HEK293 (cell line): ENCODE data around the gene EXD3.

Experiments used
- BCL11A ChIP-seq: fragments of 450-650 bp; formaldehyde crosslinking; IDR thresholded peaks from 2 replicates; pipeline ENCODE4 v1.5.1; 2016; ENCODE audit warnings: low read depth, missing biosample characterization, missing genetic modification characterization
- ELK4 ChIP-seq: IDR thresholded peaks from 2 replicates; pipeline ENCODE4 v1.6.1; 2011; ENCODE audit warnings: mild to moderate bottlenecking, low read depth, low read length, borderline replicate concordance
- GFI1B ChIP-seq: fragments of 450-650 bp; formaldehyde crosslinking; IDR thresholded peaks from 2 replicates; pipeline ENCODE4 v1.5.1; 2016; ENCODE audit warnings: missing biosample characterization, missing genetic modification characterization
- GLI4 ChIP-seq: fragments of 450-650 bp; formaldehyde crosslinking; IDR thresholded peaks from 2 replicates; pipeline ENCODE4 v1.5.1; 2016; ENCODE audit warnings: missing biosample characterization, missing genetic modification characterization
- HOXC10 ChIP-seq: sonication (generic); formaldehyde crosslinking; IDR thresholded peaks from 2 replicates; pipeline ENCODE4 v1.8.1; 2023; ENCODE audit warnings: mild to moderate bottlenecking, missing genetic modification reagents
- HOXD13 ChIP-seq: sonication (generic); formaldehyde crosslinking; IDR thresholded peaks from 2 replicates; pipeline ENCODE4 v1.8.0; 2022; ENCODE audit warnings: missing genetic modification reagents, borderline replicate concordance
- KLF10 ChIP-seq: fragments of 450-650 bp; IDR thresholded peaks from 2 replicates; pipeline ENCODE4 v1.5.1; 2018; ENCODE audit warnings: missing biosample characterization, mild to moderate bottlenecking, missing genetic modification characterization
- PRDM6 ChIP-seq: fragments of 450-650 bp; formaldehyde crosslinking; IDR thresholded peaks from 2 replicates; pipeline ENCODE4 v1.5.1; 2017; ENCODE audit warnings: missing biosample characterization, missing genetic modification characterization
- TCF7L2 ChIP-seq: IDR thresholded peaks from 2 replicates; pipeline ENCODE4 v1.6.1; 2011; ENCODE audit warnings: low read depth, mild to moderate bottlenecking, inconsistent platforms, low read length, moderate library complexity, borderline replicate concordance
- YY2 ChIP-seq: fragments of 450-650 bp; formaldehyde crosslinking; IDR thresholded peaks from 2 replicates; pipeline ENCODE4 v1.5.1; 2016; ENCODE audit warnings: missing biosample characterization, missing genetic modification characterization
- ZBTB17 ChIP-seq: fragments of 450-650 bp; formaldehyde crosslinking; IDR thresholded peaks from 2 replicates; pipeline ENCODE4 v1.5.1; 2016; ENCODE audit warnings: missing biosample characterization, missing genetic modification characterization
- ZFP69B ChIP-seq: fragments of 450-650 bp; formaldehyde crosslinking; IDR thresholded peaks from 2 replicates; pipeline ENCODE4 v1.5.1; 2016; ENCODE audit warnings: missing biosample characterization, missing genetic modification characterization
- ZNF10 ChIP-seq: fragments of 450-650 bp; formaldehyde crosslinking; IDR thresholded peaks from 2 replicates; pipeline ENCODE4 v1.5.1; 2017; ENCODE audit warnings: missing biosample characterization, missing genetic modification characterization
- ZNF138 ChIP-seq: fragments of 450-650 bp; formaldehyde crosslinking; IDR thresholded peaks from 2 replicates; pipeline ENCODE4 v1.5.1; 2016; ENCODE audit warnings: missing biosample characterization, missing genetic modification characterization, borderline replicate concordance
- ZNF155 ChIP-seq: fragments of 450-650 bp; formaldehyde crosslinking; IDR thresholded peaks from 2 replicates; pipeline ENCODE4 v1.5.1; 2016; ENCODE audit warnings: missing biosample characterization, missing genetic modification characterization
- ZNF157 ChIP-seq: fragments of 450-650 bp; formaldehyde crosslinking; IDR thresholded peaks from 2 replicates; pipeline ENCODE4 v1.5.1; 2016; ENCODE audit warnings: missing biosample characterization, missing genetic modification characterization
- ZNF221 ChIP-seq: fragments of 450-650 bp; formaldehyde crosslinking; IDR thresholded peaks from 2 replicates; pipeline ENCODE4 v1.5.1; 2017; ENCODE audit warnings: missing biosample characterization, missing genetic modification characterization, borderline replicate concordance
- ZNF223 ChIP-seq: fragments of 450-650 bp; formaldehyde crosslinking; IDR thresholded peaks from 2 replicates; pipeline ENCODE4 v1.5.1; 2016; ENCODE audit warnings: missing biosample characterization, missing genetic modification characterization
- ZNF302 ChIP-seq: fragments of 450-650 bp; formaldehyde crosslinking; IDR thresholded peaks from 2 replicates; pipeline ENCODE4 v1.5.1; 2016; ENCODE audit warnings: missing biosample characterization, missing genetic modification characterization, low read depth
- ZNF394 ChIP-seq: fragments of 450-650 bp; formaldehyde crosslinking; IDR thresholded peaks from 2 replicates; pipeline ENCODE4 v1.5.1; 2016; ENCODE audit warnings: missing biosample characterization, missing genetic modification characterization, mild to moderate bottlenecking, moderate library complexity, borderline replicate concordance
- ZNF777 ChIP-seq: fragments of 450-650 bp; formaldehyde crosslinking; IDR thresholded peaks from 2 replicates; pipeline ENCODE4 v1.5.1; 2017; ENCODE audit warnings: missing biosample characterization, missing genetic modification characterization, borderline replicate concordance
- ZSCAN16 ChIP-seq: fragments of 450-650 bp; formaldehyde crosslinking; IDR thresholded peaks from 2 replicates; pipeline ENCODE4 v1.5.1; 2016; ENCODE audit warnings: missing biosample characterization, missing genetic modification characterization
- TF ChIP-seq, protein P1 (sequence below): fragments of 450-650 bp; formaldehyde crosslinking; IDR thresholded peaks from 2 replicates; pipeline ENCODE4 v1.5.1; 2016; ENCODE audit warnings: missing biosample characterization, missing genetic modification characterization
- TF ChIP-seq, protein P2 (sequence below): fragments of 450-650 bp; formaldehyde crosslinking; conservative IDR thresholded peaks from 2 replicates; pipeline ENCODE4 v1.5.1; 2016; ENCODE audit warnings: low read depth, missing biosample characterization, missing genetic modification characterization
- TF ChIP-seq, protein P3 (sequence below): fragments of 450-650 bp; formaldehyde crosslinking; IDR thresholded peaks from 2 replicates; pipeline ENCODE4 v1.5.1; 2016; ENCODE audit warnings: missing biosample characterization, missing genetic modification characterization
- TF ChIP-seq, protein P4 (sequence below): fragments of 450-650 bp; formaldehyde crosslinking; IDR thresholded peaks from 2 replicates; pipeline ENCODE4 v1.5.1; 2016; ENCODE audit warnings: missing biosample characterization, missing genetic modification characterization

The EXD3 gene

DNA sequence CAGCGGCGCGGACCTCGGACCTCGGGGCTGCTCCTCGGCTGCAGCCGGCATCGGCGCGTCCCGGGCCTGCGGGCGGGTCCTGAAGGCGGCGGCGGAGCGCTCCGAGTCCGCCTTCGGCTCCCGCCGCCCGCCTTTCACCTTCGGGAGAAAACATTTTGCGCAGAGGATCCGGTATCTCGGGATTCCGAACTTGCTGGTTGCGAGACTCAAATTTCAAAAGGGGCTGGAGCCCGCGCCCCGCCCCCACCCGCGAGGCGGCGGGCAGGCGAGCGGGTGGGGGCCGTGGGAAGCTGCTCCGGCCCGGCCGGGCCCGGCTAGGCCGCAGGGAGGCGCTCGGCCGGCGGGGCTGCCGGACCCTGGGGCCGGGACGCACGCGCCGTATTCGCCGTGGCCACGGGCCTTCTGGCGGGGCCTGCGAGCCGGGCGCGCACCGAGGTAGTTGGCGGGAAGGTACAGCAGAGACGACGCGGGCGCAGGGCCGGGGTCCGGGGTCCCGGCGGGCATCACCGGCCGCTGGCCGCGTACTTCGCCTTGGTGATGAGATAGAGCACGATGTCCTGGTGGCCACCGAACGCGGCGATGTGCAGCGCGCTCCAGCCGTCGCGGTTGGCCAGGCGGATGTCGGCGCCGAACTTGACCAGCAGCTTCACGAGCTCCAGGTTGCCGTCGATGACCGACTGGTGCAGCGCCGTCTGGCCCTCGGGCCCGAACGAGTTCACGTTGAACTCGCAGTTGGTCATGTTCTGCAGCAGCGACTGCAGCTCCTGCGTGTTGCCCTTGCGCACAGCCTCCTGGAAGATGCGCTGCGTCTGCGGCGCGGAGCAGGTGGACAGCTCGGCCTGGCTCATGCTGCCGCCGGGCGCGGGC, 121.6 kb downstream of the EXD3 start (continued):
- no peak for TF ChIP-seq ZNF138 (tag by site-specific recombination)
- TF ChIP-seq ZNF394 (tag by site-specific recombination), result no peak
- TF ChIP-seq BCL11A (tag by site-specific recombination), result peak; percentile 69; the same call in 1 of the 2 replicates
- TF ChIP-seq HOXC10, result 0 out of 2 replicates have a peak, but pooled peaks have one; percentile 72
- no peak for TF ChIP-seq PRDM6 (tag by site-specific recombination)
- peak; percentile 83 for TF ChIP-seq ZBTB17 (tag by site-specific recombination)
- TF ChIP-seq ZNF221 (tag by site-specific recombination), result no peak
- no peak for TF ChIP-seq ZNF10
- TF ChIP-seq, protein P1, sequence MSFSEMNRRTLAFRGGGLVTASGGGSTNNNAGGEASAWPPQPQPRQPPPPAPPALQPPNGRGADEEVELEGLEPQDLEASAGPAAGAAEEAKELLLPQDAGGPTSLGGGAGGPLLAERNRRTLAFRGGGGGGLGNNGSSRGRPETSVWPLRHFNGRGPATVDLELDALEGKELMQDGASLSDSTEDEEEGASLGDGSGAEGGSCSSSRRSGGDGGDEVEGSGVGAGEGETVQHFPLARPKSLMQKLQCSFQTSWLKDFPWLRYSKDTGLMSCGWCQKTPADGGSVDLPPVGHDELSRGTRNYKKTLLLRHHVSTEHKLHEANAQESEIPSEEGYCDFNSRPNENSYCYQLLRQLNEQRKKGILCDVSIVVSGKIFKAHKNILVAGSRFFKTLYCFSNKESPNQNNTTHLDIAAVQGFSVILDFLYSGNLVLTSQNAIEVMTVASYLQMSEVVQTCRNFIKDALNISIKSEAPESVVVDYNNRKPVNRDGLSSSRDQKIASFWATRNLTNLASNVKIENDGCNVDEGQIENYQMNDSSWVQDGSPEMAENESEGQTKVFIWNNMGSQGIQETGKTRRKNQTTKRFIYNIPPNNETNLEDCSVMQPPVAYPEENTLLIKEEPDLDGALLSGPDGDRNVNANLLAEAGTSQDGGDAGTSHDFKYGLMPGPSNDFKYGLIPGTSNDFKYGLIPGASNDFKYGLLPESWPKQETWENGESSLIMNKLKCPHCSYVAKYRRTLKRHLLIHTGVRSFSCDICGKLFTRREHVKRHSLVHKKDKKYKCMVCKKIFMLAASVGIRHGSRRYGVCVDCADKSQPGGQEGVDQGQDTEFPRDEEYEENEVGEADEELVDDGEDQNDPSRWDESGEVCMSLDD, result peak; percentile 60; the same call in 1 of the 2 replicates
- TF ChIP-seq ZNF155, result no peak
- no peak for TF ChIP-seq ZSCAN16 (tag by site-specific recombination)
- 0 out of 2 replicates have a peak, but pooled peaks have one; percentile 69 for TF ChIP-seq KLF10 (tag by site-specific recombination)
- peak; percentile 94 for TF ChIP-seq ZNF777 (tag by site-specific recombination)
- TF ChIP-seq ZNF302, result no peak
- TF ChIP-seq YY2 (tag by site-specific recombination), result peak; percentile 61; the same call in 1 of the 2 replicates
- TF ChIP-seq, protein P2, sequence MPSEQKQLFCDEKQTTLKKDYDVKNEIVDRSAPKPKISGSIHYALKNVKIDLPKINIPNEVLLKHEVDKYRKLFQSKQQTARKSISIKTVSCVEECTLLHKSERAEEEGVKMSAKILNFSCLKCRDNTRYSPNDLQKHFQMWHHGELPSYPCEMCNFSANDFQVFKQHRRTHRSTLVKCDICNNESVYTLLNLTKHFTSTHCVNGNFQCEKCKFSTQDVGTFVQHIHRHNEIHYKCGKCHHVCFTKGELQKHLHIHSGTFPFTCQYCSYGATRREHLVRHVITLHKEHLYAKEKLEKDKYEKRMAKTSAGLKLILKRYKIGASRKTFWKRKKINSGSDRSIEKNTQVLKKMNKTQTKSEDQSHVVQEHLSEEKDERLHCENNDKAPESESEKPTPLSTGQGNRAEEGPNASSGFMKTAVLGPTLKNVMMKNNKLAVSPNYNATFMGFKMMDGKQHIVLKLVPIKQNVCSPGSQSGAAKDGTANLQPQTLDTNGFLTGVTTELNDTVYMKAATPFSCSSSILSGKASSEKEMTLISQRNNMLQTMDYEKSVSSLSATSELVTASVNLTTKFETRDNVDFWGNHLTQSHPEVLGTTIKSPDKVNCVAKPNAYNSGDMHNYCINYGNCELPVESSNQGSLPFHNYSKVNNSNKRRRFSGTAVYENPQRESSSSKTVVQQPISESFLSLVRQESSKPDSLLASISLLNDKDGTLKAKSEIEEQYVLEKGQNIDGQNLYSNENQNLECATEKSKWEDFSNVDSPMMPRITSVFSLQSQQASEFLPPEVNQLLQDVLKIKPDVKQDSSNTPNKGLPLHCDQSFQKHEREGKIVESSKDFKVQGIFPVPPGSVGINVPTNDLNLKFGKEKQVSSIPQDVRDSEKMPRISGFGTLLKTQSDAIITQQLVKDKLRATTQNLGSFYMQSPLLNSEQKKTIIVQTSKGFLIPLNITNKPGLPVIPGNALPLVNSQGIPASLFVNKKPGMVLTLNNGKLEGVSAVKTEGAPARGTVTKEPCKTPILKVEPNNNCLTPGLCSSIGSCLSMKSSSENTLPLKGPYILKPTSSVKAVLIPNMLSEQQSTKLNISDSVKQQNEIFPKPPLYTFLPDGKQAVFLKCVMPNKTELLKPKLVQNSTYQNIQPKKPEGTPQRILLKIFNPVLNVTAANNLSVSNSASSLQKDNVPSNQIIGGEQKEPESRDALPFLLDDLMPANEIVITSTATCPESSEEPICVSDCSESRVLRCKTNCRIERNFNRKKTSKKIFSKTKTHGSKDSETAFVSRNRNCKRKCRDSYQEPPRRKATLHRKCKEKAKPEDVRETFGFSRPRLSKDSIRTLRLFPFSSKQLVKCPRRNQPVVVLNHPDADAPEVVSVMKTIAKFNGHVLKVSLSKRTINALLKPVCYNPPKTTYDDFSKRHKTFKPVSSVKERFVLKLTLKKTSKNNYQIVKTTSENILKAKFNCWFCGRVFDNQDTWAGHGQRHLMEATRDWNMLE (tag by site-specific recombination), result no peak
- peak; percentile 74; the same call in 1 of the 2 replicates for TF ChIP-seq ZFP69B (tag by site-specific recombination)
- TF ChIP-seq GLI4 (tag by site-specific recombination), result no peak
- no peak for TF ChIP-seq GFI1B (tag by site-specific recombination)
- TF ChIP-seq TCF7L2, result peak; percentile 61; the same call in 1 of the 2 replicates
- no peak for TF ChIP-seq ZNF223
- TF ChIP-seq, protein P3, sequence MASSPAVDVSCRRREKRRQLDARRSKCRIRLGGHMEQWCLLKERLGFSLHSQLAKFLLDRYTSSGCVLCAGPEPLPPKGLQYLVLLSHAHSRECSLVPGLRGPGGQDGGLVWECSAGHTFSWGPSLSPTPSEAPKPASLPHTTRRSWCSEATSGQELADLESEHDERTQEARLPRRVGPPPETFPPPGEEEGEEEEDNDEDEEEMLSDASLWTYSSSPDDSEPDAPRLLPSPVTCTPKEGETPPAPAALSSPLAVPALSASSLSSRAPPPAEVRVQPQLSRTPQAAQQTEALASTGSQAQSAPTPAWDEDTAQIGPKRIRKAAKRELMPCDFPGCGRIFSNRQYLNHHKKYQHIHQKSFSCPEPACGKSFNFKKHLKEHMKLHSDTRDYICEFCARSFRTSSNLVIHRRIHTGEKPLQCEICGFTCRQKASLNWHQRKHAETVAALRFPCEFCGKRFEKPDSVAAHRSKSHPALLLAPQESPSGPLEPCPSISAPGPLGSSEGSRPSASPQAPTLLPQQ (tag by site-specific recombination), result peak; percentile 80
- TF ChIP-seq ELK4, result no peak
- no peak for TF ChIP-seq HOXD13 (CRISPR knock-in tag)
- TF ChIP-seq, protein P4, sequence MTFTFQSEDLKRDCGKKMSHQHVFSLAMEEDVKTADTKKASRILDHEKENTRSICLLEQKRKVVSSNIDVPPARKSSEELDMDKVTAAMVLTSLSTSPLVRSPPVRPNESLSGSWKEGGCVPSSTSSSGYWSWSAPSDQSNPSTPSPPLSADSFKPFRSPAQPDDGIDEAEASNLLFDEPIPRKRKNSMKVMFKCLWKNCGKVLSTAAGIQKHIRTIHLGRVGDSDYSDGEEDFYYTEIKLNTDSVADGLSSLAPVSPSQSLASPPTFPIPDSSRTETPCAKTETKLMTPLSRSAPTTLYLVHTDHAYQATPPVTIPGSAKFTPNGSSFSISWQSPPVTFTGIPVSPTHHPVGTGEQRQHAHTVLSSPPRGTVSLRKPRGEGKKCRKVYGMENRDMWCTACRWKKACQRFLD, result no peak
- no peak for TF ChIP-seq ZNF157
